ENCODE measurements around the gene DENND1A. TPM values are rescaled to one million over a fixed set of nuclear protein-coding genes. Genes with fewer than 3 reads are reported as not detected.

DENND1A gene
- total and polyA plus RNA-seq, 2 of the 13 experiments (the other 11 are each of a cell fraction or from before 2014, with no cell fraction given): 14.8 to 30.1 TPM

GRCh38 chr9:123335193-123335985 is 594.5 kb downstream of the DENND1A start:
- H3K9ac ChIP-seq (ENCODE audit: insufficient read depth, low read depth, low read length): no peak overlapping the region
- H3K9me3 ChIP-seq (ENCODE audit: low read length): no peaks in the 10 kb centered on the region
- ATAC-seq: peak; percentile 64
- FAIRE-seq: no peak
- DNase-seq (ENCODE audit: low spot score): no peak
- no peaks in the 10 kb centered on the region for H3K79me2 ChIP-seq (ENCODE audit: insufficient read depth, low read length)
- TF ChIP-seq MAFG (CRISPR knock-in tag; IDR thresholded peaks at IDR 0.05): peak; percentile 75
- TF ChIP-seq MAFF (IDR thresholded peaks at IDR 0.05; ENCODE audit: low read depth, low read length): peak; percentile 94
- no peak for TF ChIP-seq CBFB (CRISPR knock-in tag; IDR thresholded peaks at IDR 0.05)
- 0 out of 2 replicates have a peak, but pooled peaks have one; percentile 29 for TF ChIP-seq ZNF441 (CRISPR knock-in tag; IDR thresholded peaks at IDR 0.05; ENCODE audit: borderline replicate concordance)
- peak; percentile 94 to 97 for TF ChIP-seq MAFK (conservative IDR thresholded peaks at IDR 0.05 in 1 of 2, IDR thresholded peaks at IDR 0.05 in 1 of 2; ENCODE audit: low read length in 2 of 2)
- TF ChIP-seq JDP2 (CRISPR knock-in tag; IDR thresholded peaks at IDR 0.05; ENCODE audit: borderline replicate concordance): no peak
- TF ChIP-seq, protein P1, sequence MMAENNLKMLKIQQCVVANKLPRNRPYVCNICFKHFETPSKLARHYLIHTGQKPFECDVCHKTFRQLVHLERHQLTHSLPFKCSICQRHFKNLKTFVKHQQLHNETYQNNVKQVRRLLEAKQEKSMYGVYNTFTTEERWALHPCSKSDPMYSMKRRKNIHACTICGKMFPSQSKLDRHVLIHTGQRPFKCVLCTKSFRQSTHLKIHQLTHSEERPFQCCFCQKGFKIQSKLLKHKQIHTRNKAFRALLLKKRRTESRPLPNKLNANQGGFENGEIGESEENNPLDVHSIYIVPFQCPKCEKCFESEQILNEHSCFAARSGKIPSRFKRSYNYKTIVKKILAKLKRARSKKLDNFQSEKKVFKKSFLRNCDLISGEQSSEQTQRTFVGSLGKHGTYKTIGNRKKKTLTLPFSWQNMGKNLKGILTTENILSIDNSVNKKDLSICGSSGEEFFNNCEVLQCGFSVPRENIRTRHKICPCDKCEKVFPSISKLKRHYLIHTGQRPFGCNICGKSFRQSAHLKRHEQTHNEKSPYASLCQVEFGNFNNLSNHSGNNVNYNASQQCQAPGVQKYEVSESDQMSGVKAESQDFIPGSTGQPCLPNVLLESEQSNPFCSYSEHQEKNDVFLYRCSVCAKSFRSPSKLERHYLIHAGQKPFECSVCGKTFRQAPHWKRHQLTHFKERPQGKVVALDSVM (CRISPR knock-in tag; IDR thresholded peaks at IDR 0.05): 0 out of 2 replicates have a peak, but pooled peaks have one; percentile 15
- intact Hi-C loops (cut with micrococcal nuclease; ENCODE audit: unreplicated experiment): no loop called here
- in situ Hi-C loops (cut with HindIII; ENCODE audit: extremely low pct_ligation_motif_present, low pct_unique_long_range_greater_than_20kb): no loop called here
- peaks cover 0 to 11% of the 10 kb centered on the region in 2 experiments; a peak in 2 of 5 replicates for H3K27me3 ChIP-seq (ENCODE audit: control insufficient read depth in 1 of 2, insufficient read depth in 2 of 2, low read length in 2 of 2)
- H3K4me1 ChIP-seq (ENCODE audit: insufficient read depth, low read length): peaks cover 33% of the 10 kb centered on the region
- H3K36me3 ChIP-seq (replicated peaks in 1 of 2; ENCODE audit: control insufficient read depth in 1 of 2, insufficient read depth in 2 of 2, low read length in 2 of 2): no peaks in the 10 kb centered on the region
- POLR2A ChIA-PET: no interaction called here
- H4K20me1 ChIP-seq (ENCODE audit: insufficient read depth, low read length): no peaks in the 10 kb centered on the region
- H2AFZ ChIP-seq (ENCODE audit: low read length): no peak overlapping the region
- CTCF ChIA-PET (ENCODE audit: low intra/inter-chr PET ratio, low total read pairs): no interaction called here
- 11% methylated on average over 8 of the region's 9 CpGs for WGBS (ENCODE audit: low lambda C conversion rate)
- no peak overlapping the region for H3K27ac ChIP-seq (ENCODE audit: extremely low read length, insufficient read depth, low read length)
- no TSS peak for BruUV-seq (replicated peaks)
- peak overlapping the region in 1 of 3 experiments; percentile 9; a peak in 1 of 6 replicates for H3K4me3 ChIP-seq (replicated peaks in 1 of 3; ENCODE audit: insufficient read depth in 1 of 3, low read depth in 2 of 3, low read length in 3 of 3)
- H3K4me2 ChIP-seq (ENCODE audit: low read depth, low read length): peak overlapping the region; percentile 40
